ENCODE results near the gene EAF1.

The EAF1 gene

DNA sequence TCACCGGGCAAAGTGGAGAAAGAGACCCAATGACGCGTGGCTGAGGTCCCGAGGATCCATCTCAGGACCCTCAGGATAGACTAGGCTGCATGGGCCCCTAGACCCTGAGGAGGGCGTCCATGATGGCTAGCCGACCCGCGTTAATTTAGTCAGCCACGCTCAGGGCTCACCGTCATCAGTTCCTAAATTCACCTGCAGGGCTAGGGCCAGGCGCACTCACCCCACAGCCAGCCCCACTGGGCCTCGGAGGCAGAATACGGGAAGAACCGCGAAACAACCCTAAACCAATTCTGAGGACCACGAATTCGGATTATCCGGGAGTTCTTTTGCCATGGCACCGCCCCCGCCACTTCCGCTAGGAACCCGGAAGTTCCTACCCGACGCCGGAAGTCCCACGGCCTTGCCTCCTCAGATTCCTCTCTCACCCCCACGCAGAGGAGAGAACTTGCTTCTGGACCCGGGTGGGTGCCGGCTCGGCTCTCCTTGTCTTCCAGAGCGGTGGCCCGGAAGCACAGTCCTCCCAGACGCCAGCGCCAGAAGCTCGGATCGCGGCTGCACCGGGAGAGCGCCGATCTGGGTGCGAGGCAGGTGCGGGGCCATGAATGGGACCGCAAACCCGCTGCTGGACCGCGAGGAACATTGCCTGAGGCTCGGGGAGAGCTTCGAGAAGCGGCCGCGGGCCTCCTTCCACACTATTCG lies at the start of gene EAF1, which contains the start of gene METTL6 (continued):
- TF ChIP-seq ZNF114 (tag by site-specific recombination; IDR thresholded peaks at IDR 0.05) (no peak), YY1 (tag by site-specific recombination; IDR thresholded peaks at IDR 0.05) (peak; percentile 84), ZNF548 (tag by site-specific recombination; IDR thresholded peaks at IDR 0.05) (no peak), MYNN (tag by site-specific recombination; IDR thresholded peaks at IDR 0.05; ENCODE audit: borderline replicate concordance) (no peak), SP3 (tag by site-specific recombination; IDR thresholded peaks at IDR 0.05) (peak; percentile 61), ZNF140 (tag by site-specific recombination; IDR thresholded peaks at IDR 0.05) (no peak), KLF8 (tag by site-specific recombination; IDR thresholded peaks at IDR 0.05) (peak; percentile 56; the same call in 1 of the 2 replicates), ZNF184 (tag by site-specific recombination; IDR thresholded peaks at IDR 0.05) (0 out of 2 replicates have a peak, but pooled peaks have one; percentile 52), ZNF501 (tag by site-specific recombination; IDR thresholded peaks at IDR 0.05) (peak; percentile 70; the same call in 1 of the 2 replicates), ZNF580 (tag by site-specific recombination; IDR thresholded peaks at IDR 0.05) (peak; percentile 98), ZNF292 (tag by site-specific recombination; IDR thresholded peaks at IDR 0.05; ENCODE audit: borderline replicate concordance, low read depth) (no peak), ZNF518A (tag by site-specific recombination; conservative IDR thresholded peaks at IDR 0.05; ENCODE audit: low read depth) (peak; percentile 94), ZFHX2 (tag by site-specific recombination; conservative IDR thresholded peaks at IDR 0.05) (peak; percentile 78), ZBTB20 (tag by site-specific recombination; IDR thresholded peaks at IDR 0.05) (peak; percentile 56; the same call in 1 of the 2 replicates), ZNF561 (tag by site-specific recombination; IDR thresholded peaks at IDR 0.05; ENCODE audit: borderline replicate concordance) (peak; percentile 77; the same call in 1 of the 2 replicates), ZBTB44 (tag by site-specific recombination; IDR thresholded peaks at IDR 0.05) (no peak), ZBTB7A (tag by site-specific recombination; IDR thresholded peaks at IDR 0.05; ENCODE audit: low read depth) (no peak), ZNF600 (tag by site-specific recombination; IDR thresholded peaks at IDR 0.05) (0 out of 2 replicates have a peak, but pooled peaks have one; percentile 25)
- TF ChIP-seq, protein P1, sequence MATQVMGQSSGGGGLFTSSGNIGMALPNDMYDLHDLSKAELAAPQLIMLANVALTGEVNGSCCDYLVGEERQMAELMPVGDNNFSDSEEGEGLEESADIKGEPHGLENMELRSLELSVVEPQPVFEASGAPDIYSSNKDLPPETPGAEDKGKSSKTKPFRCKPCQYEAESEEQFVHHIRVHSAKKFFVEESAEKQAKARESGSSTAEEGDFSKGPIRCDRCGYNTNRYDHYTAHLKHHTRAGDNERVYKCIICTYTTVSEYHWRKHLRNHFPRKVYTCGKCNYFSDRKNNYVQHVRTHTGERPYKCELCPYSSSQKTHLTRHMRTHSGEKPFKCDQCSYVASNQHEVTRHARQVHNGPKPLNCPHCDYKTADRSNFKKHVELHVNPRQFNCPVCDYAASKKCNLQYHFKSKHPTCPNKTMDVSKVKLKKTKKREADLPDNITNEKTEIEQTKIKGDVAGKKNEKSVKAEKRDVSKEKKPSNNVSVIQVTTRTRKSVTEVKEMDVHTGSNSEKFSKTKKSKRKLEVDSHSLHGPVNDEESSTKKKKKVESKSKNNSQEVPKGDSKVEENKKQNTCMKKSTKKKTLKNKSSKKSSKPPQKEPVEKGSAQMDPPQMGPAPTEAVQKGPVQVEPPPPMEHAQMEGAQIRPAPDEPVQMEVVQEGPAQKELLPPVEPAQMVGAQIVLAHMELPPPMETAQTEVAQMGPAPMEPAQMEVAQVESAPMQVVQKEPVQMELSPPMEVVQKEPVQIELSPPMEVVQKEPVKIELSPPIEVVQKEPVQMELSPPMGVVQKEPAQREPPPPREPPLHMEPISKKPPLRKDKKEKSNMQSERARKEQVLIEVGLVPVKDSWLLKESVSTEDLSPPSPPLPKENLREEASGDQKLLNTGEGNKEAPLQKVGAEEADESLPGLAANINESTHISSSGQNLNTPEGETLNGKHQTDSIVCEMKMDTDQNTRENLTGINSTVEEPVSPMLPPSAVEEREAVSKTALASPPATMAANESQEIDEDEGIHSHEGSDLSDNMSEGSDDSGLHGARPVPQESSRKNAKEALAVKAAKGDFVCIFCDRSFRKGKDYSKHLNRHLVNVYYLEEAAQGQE (tag by site-specific recombination; IDR thresholded peaks at IDR 0.05), result peak; percentile 70; the same call in 1 of the 2 replicates
- TF ChIP-seq, protein P2, sequence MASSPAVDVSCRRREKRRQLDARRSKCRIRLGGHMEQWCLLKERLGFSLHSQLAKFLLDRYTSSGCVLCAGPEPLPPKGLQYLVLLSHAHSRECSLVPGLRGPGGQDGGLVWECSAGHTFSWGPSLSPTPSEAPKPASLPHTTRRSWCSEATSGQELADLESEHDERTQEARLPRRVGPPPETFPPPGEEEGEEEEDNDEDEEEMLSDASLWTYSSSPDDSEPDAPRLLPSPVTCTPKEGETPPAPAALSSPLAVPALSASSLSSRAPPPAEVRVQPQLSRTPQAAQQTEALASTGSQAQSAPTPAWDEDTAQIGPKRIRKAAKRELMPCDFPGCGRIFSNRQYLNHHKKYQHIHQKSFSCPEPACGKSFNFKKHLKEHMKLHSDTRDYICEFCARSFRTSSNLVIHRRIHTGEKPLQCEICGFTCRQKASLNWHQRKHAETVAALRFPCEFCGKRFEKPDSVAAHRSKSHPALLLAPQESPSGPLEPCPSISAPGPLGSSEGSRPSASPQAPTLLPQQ (tag by site-specific recombination; IDR thresholded peaks at IDR 0.05), result 0 out of 2 replicates have a peak, but pooled peaks have one; percentile 18
- TF ChIP-seq, protein P3, sequence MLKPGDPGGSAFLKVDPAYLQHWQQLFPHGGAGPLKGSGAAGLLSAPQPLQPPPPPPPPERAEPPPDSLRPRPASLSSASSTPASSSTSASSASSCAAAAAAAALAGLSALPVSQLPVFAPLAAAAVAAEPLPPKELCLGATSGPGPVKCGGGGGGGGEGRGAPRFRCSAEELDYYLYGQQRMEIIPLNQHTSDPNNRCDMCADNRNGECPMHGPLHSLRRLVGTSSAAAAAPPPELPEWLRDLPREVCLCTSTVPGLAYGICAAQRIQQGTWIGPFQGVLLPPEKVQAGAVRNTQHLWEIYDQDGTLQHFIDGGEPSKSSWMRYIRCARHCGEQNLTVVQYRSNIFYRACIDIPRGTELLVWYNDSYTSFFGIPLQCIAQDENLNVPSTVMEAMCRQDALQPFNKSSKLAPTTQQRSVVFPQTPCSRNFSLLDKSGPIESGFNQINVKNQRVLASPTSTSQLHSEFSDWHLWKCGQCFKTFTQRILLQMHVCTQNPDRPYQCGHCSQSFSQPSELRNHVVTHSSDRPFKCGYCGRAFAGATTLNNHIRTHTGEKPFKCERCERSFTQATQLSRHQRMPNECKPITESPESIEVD (tag by site-specific recombination; IDR thresholded peaks at IDR 0.05), result no peak
